Kidney epithelial cell (primary cell): ENCODE results near the gene PI4KA. TPM values are rescaled to one million over a fixed set of nuclear protein-coding genes. Genes with fewer than 3 reads are reported as not detected.

Experiments
- DNase-seq: peaks from one replicate; pipeline ENCODE4 v3.0.0-alpha.2; 2010; ENCODE audit warnings: low read depth
- H3K27me3 ChIP-seq: 2 replicates; pipeline ENCODE4 v1.6.0; 2011; ENCODE audit warnings: low read length; ENCODE audit not compliant: control insufficient read depth, insufficient read depth
- H3K36me3 ChIP-seq: 2 replicates; pipeline ENCODE4 v1.5.1; 2011; ENCODE audit warnings: low read length; ENCODE audit not compliant: control insufficient read depth, insufficient read depth
- H3K4me3 ChIP-seq: 2 replicates; pipeline ENCODE4 v1.5.1; 2011; ENCODE audit warnings: low read depth, mild to moderate bottlenecking, control low read depth, low read length
- total RNA-seq: library from RNA; depleted of rRNA; stranded (reverse); fragments of >200 nt; gene quantifications from 2 replicates; pipeline ENCODE4 v1.2.3, GENCODE V29; 2015
- TF ChIP-seq, protein P1 (sequence below): IDR thresholded peaks from 2 replicates; pipeline ENCODE4 v1.5.1; 2011; ENCODE audit warnings: mild to moderate bottlenecking, moderate library complexity, low read length, control low read depth, inconsistent platforms; ENCODE audit not compliant: insufficient read depth, poor library complexity, severe bottlenecking

PI4KA gene
- total RNA-seq, 1 donor from 2014 or later = 50.6 TPM

DNA sequence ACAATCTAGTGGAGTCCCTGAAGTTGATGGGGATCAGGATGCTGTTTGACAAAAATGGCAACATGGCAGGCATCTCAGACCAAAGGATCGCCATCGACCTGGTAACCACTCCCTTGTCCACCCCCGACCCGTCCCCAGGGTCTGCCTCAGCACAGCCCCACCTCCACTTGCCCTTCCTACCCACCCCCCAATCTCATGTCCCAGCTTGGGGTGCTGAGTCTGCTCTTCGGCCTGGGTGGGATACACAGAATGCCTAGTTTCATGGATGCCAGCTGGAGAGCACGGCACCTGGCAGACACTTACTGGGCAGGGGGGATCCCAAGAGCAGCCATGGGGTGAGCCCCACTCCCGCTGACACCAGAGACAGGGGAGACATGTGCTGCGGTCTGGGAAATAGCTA lies 72.6 kb downstream of the PI4KA start:
- H3K27me3 ChIP-seq = no peaks in the 10 kb centered on the region
- H3K4me3 ChIP-seq = no peak overlapping the region
- TF ChIP-seq, protein P1, sequence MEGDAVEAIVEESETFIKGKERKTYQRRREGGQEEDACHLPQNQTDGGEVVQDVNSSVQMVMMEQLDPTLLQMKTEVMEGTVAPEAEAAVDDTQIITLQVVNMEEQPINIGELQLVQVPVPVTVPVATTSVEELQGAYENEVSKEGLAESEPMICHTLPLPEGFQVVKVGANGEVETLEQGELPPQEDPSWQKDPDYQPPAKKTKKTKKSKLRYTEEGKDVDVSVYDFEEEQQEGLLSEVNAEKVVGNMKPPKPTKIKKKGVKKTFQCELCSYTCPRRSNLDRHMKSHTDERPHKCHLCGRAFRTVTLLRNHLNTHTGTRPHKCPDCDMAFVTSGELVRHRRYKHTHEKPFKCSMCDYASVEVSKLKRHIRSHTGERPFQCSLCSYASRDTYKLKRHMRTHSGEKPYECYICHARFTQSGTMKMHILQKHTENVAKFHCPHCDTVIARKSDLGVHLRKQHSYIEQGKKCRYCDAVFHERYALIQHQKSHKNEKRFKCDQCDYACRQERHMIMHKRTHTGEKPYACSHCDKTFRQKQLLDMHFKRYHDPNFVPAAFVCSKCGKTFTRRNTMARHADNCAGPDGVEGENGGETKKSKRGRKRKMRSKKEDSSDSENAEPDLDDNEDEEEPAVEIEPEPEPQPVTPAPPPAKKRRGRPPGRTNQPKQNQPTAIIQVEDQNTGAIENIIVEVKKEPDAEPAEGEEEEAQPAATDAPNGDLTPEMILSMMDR = no peak
- DNase-seq = no peak
- H3K36me3 ChIP-seq = no peaks in the 10 kb centered on the region

DNA sequence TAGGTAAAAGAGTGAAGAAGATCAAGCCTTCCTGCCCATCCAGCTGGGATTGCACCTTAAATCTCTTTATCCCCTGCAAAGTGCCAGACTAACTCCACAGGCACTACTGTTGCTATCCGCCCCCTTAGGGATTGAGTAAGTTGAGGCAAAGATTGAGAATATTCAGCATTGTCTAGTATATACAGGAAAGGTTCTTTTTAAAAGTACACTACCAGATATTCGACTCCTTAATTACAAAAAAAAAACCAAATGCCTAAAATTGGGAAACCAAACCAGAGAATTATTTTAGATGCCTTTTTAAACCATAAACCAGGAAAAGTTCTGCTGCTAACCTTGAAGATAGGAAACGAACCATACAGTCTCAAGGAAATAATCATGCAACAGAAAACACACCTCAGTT lies 73.2 kb downstream of the PI4KA start:
- TF ChIP-seq, protein P1 = no peak
- DNase-seq = no peak
- H3K36me3 ChIP-seq = no peaks in the 10 kb centered on the region
- no peak overlapping the region for H3K4me3 ChIP-seq
- H3K27me3 ChIP-seq = no peaks in the 10 kb centered on the region

DNA sequence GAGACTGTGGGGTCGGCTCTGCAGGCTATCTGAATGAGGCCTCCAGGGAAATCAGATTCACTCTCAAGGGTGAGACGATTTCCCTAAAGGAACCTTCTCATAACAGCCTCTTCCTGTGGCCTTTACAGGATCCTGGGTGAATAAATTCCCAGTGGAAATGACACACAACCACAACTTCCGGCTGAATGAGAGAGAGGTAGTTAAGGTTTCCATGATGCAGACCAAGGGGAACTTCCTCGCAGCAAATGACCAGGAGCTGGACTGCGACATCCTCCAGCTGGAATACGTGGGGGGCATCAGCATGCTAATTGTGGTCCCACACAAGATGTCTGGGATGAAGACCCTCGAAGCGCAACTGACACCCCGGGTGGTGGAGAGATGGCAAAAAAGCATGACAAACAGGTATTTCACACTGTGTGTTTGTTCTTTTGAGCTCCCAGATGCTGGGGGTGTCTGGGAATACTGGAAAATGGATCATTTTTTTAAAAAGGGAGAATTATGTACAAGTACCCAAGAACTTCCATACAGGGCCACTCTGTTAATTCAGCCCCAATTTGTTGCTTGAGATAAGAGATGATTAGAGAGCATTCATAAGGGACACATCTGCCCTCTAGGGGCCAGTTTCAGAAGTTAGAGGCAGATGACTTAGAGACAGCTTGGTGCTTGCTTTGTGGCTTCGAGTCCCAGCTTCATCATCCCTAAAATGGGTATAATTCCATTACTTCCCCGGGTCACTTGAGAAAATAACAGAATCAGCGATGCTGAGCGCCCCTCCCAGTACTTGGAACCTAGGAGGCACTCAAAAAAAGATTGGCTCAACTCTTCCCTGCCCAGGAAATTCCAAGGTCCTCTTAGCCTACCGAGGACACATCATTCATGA lies 74.5 kb downstream of the PI4KA start:
- DNase-seq = peak; percentile 31
- Histone ChIP-seq H3K36me3 (no peaks in the 10 kb centered on the region), H3K4me3 (no peak overlapping the region), H3K27me3 (no peaks in the 10 kb centered on the region)
- TF ChIP-seq, protein P1 = peak; percentile 73

DNA sequence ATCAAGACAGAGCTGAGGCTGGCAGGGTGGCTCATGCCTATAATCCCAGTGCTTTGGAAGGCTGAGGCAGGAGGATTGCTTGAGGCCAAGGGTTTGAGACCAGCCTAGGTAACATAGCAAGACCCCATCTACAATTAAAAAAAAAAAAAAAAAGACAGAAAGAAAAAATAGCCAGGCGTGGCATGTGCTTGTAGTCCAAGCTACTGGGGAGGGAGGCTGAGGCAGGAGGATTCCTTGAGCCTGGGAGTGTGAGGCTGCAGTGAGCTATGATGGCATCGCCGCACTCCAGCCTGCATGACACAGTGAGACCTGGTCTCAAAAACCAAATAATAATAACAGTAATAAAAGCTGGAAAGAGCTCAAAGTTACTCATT lies 75.3 kb downstream of the PI4KA start:
- Histone ChIP-seq H3K4me3 (no peak overlapping the region), H3K36me3 (no peaks in the 10 kb centered on the region), H3K27me3 (no peaks in the 10 kb centered on the region)
- DNase-seq = no peak
- TF ChIP-seq, protein P1 = no peak

DNA sequence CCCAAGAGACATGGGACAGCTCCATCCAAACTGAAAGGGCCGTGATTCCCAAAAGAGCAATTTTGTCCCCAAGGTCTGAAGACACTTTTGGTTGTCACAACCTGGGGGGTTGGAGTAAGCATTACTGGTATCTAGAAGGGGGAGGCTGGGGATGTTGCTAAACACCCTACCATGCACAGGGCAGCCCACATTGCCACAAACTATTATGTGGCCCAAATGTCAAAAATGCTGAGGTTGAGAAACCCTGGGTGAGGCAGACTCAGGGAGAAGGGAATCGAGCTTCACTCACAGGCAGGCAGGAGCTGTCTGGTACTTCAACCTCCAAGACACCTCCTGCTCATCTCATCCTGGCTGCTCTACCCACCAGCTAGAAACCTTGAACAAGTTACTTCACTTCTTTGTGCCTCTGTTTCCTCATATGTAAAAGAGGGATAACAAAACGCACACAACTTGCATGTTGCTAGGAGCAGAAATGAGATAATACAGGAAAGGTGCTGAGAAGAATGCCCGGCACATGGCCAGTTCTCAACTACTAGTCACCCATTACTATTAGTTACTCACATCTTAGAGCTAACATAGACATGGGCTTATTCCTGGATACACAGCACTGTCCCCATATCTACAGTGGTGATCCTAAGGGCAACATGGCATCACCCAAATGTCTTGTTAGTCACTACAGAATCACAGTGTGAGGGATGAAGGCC lies 75.9 kb downstream of the PI4KA start:
- no peaks in the 10 kb centered on the region for H3K36me3 ChIP-seq
- H3K27me3 ChIP-seq = no peaks in the 10 kb centered on the region
- no peak for DNase-seq
- TF ChIP-seq, protein P1 = no peak
- H3K4me3 ChIP-seq = no peak overlapping the region

DNA sequence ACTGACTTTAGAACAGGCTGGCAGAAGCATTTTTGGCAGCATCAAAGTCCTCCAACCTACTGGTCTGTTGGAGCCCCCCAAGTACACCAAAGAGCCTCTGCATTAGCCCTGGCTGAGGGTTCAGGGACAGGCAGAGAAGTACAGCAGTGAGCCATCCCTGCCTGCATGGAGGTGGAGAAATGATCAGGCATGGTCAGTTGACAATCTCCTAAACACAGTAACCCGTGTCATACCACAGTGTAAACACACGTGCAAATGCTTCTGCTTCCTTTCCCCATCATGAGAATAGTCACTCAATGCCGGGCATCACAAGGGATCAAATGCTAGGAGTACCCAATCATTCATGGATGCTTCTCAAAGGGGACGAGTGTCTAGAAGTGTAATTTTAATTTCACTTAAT lies 76.5 kb downstream of the PI4KA start:
- no peaks in the 10 kb centered on the region for H3K27me3 ChIP-seq
- no peaks in the 10 kb centered on the region for H3K36me3 ChIP-seq
- no peak overlapping the region for H3K4me3 ChIP-seq
- TF ChIP-seq, protein P1 = no peak
- no peak for DNase-seq
